Kidney epithelial cell (primary cell): ENCODE results near the gene PATE4. TPM values are rescaled to one million over a fixed set of nuclear protein-coding genes. Genes with fewer than 3 reads are reported as not detected.

Source experiments
- DNase-seq: peaks from one replicate; pipeline ENCODE4 v3.0.0-alpha.2; 2010; ENCODE audit warnings: low read depth
- H3K27me3 ChIP-seq: 2 replicates; pipeline ENCODE4 v1.6.0; 2011; ENCODE audit warnings: low read length; ENCODE audit not compliant: control insufficient read depth, insufficient read depth
- H3K36me3 ChIP-seq: 2 replicates; pipeline ENCODE4 v1.5.1; 2011; ENCODE audit warnings: low read length; ENCODE audit not compliant: control insufficient read depth, insufficient read depth
- H3K4me3 ChIP-seq: 2 replicates; pipeline ENCODE4 v1.5.1; 2011; ENCODE audit warnings: low read depth, mild to moderate bottlenecking, control low read depth, low read length
- total RNA-seq: library from RNA; depleted of rRNA; stranded (reverse); fragments of >200 nt; gene quantifications from 2 replicates; pipeline ENCODE4 v1.2.3, GENCODE V29; 2015
- TF ChIP-seq, protein P1 (sequence below): IDR thresholded peaks from 2 replicates; pipeline ENCODE4 v1.5.1; 2011; ENCODE audit warnings: mild to moderate bottlenecking, moderate library complexity, low read length, control low read depth, inconsistent platforms; ENCODE audit not compliant: insufficient read depth, poor library complexity, severe bottlenecking

PATE4 gene
- total RNA-seq, 1 donor from 2014 or later: not detected

DNA sequence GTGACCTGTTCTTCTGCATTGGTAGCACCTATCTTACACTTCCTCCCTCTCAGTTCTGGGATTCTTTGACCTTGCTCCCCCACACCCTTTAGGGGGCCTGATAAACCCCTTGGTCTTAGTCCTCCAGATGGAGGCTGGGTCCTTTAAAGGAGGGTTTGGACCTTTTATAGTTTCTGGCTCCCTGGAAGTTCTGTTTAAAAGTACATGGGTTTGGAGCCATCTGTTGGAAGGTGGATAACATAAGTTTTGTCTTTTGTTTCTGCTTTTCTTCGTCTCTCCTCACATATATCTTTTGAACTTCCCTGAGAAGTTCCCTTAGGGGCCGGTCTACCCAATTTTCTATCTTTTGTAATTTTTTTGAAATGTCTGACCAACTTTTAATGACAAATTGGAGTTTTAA lies 36.4 kb downstream of the PATE4 start:
- no peaks in the 10 kb centered on the region for H3K36me3 ChIP-seq
- no peaks in the 10 kb centered on the region for H3K27me3 ChIP-seq
- H3K4me3 ChIP-seq: no peak overlapping the region
- TF ChIP-seq, protein P1, sequence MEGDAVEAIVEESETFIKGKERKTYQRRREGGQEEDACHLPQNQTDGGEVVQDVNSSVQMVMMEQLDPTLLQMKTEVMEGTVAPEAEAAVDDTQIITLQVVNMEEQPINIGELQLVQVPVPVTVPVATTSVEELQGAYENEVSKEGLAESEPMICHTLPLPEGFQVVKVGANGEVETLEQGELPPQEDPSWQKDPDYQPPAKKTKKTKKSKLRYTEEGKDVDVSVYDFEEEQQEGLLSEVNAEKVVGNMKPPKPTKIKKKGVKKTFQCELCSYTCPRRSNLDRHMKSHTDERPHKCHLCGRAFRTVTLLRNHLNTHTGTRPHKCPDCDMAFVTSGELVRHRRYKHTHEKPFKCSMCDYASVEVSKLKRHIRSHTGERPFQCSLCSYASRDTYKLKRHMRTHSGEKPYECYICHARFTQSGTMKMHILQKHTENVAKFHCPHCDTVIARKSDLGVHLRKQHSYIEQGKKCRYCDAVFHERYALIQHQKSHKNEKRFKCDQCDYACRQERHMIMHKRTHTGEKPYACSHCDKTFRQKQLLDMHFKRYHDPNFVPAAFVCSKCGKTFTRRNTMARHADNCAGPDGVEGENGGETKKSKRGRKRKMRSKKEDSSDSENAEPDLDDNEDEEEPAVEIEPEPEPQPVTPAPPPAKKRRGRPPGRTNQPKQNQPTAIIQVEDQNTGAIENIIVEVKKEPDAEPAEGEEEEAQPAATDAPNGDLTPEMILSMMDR: no peak
- DNase-seq: no peak

DNA sequence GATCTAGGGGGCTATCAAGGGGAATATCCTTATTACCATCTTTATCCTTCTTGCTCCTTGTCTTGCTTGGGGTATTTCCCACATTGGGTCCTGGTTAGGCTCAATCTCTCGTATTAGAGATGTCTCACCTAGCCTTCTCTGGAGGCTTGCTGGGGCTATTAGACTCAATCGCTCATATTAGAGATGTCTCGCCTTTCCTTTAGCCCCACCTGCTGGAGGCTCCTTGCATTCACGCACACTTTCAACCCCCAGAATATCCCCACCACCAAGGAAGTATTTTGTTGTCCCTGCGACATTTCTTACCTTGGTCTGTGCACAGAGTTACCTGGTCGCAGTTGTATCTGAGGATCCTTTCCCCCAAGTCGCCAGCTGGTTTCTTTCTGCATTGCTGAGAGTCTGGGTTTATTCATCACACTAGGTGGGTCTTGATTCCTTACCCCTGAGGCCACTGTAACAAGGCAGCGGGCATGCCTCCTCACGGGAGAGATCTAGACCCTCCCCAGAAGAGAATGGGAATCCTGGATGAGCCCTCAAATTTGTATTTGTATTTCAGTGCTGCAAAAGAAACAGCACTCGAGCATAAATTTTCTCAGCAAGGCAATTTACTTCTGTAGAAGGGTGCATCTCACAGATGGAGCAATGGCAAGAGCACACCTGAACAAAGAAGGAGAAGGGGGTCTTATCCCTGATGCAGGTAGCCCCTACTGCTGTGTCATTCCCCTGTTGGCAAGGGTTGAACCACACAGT lies 38.4 kb downstream of the PATE4 start:
- no peaks in the 10 kb centered on the region for H3K36me3 ChIP-seq
- no peak for DNase-seq

DNA sequence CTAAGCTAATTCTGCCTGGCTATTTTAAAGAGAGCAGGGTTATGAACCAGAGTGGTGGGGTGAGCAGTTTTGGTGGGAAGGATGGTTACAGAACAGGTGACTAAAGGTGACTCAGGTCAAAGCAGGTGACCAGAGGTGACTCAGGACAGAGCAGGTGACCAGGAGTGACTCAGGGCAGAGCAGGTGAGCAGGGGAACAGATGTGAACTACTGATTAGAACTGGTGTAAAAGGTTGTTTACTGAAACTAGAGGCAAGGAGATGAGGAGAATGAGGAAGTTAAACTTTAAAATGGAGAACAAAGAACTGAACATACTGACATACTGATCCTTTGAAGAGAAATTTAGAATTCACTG lies 39.0 kb downstream of the PATE4 start:
- no peaks in the 10 kb centered on the region for H3K27me3 ChIP-seq
- no peak overlapping the region for H3K4me3 ChIP-seq
- TF ChIP-seq, protein P1: no peak
- H3K36me3 ChIP-seq: no peaks in the 10 kb centered on the region
- no peak for DNase-seq

More for the DNA sequence above, 38.4 kb downstream of the PATE4 start:
- TF ChIP-seq, protein P1: peak; percentile 23
- Histone ChIP-seq H3K27me3 (no peaks in the 10 kb centered on the region), H3K4me3 (no peak overlapping the region)

DNA sequence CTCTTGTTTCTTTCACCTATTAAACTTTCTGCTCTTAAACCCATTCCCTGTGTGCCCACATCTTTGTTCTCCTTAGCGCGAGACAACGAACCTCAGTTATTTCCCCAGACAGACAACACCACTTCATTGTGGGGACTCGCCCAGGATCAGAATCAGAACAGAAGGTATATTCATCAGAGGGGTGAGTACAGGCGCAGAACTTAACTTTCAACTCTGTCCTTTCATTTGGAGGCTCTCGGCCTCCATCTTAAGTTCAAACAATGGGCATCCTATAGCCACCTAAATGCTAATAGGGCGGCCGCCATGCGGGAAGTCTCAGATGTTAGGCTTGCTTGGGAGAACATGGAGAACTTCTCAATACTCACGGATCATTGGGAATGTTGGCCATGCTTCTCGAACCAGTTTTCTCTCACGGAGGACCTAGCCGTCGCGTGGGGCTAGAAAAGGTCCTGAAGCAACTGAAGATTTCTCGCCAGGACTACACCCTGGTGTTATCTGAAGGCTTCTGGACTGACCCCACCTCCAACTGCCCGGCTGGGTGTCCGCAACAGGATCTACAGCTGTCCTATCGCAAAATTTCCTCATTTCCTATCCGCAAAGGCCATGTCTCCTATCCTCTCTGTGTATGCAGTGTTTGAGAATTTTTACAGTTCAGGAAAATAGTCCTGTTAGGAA lies 40.9 kb downstream of the PATE4 start:
- no peaks in the 10 kb centered on the region for H3K27me3 ChIP-seq
- no peaks in the 10 kb centered on the region for H3K36me3 ChIP-seq
- no peak overlapping the region for H3K4me3 ChIP-seq
- no peak for DNase-seq
- TF ChIP-seq, protein P1: no peak

DNA sequence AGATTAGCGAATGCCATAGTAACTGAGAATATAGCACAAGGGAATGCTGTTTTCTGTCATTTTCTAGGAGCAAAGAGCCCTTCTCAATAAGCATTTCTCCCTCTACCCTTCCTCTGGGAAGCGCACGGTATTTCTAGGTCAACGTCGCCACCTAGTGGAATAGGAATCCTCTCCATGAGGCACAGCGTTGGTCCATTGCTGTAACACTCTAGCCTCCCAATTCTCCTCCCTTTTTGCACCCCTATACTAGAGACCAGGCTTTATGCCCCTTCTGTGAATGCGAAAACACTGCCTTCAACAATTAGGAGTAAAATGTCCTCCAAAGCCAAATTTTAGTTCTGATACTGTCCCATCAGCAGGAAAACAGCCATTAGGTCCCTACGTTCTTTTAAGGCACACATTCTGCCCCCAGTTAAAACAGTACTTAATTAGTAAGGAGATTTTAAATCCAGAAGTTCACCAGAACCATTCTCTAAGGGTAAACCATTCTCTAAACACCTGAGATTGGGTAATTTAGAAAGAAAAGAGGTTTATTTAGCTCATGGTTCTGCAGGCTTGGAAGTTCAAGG lies 41.5 kb downstream of the PATE4 start:
- H3K27me3 ChIP-seq: no peaks in the 10 kb centered on the region
- H3K4me3 ChIP-seq: no peak overlapping the region
- TF ChIP-seq, protein P1: peak; percentile 79
- no peaks in the 10 kb centered on the region for H3K36me3 ChIP-seq
- no peak for DNase-seq
